HEK293 (cell line): ENCODE measurements around the gene ERCC1.

ENCODE experiments used
- CTCF ChIP-seq: fragments of 450-650 bp; formaldehyde crosslinking; IDR thresholded peaks from 2 replicates; pipeline ENCODE4 v1.5.1; 2016; ENCODE audit warnings: missing biosample characterization, missing genetic modification characterization
- KLF10 ChIP-seq: fragments of 450-650 bp; IDR thresholded peaks from 2 replicates; pipeline ENCODE4 v1.5.1; 2018; ENCODE audit warnings: missing biosample characterization, mild to moderate bottlenecking, missing genetic modification characterization
- ZNF223 ChIP-seq: fragments of 450-650 bp; formaldehyde crosslinking; IDR thresholded peaks from 2 replicates; pipeline ENCODE4 v1.5.1; 2016; ENCODE audit warnings: missing biosample characterization, missing genetic modification characterization
- ZNF670 ChIP-seq: fragments of 450-650 bp; formaldehyde crosslinking; IDR thresholded peaks from 2 replicates; pipeline ENCODE4 v1.5.1; 2016; ENCODE audit warnings: missing biosample characterization, missing genetic modification characterization, low read depth

GRCh38 chr19:45358213-45358792, 65.4 kb downstream of the ERCC1 start:
- TF ChIP-seq ZNF223 (tag by site-specific recombination) (no peak), KLF10 (no peak), ZNF670 (tag by site-specific recombination) (no peak), CTCF (tag by site-specific recombination) (no peak)
